Endothelial cell of umbilical vein (primary cell): Measurements from ENCODE around the gene SH3PXD2B.

Source experiments
- CTCF ChIP-seq, 2 donors: IDR thresholded peaks; 1 replicate in 1 of 2; 2 replicates in 1 of 2; pipeline ENCODE4 v1.5.1; 2011; ENCODE audit warnings: low read length in 2 of 2, mild to moderate bottlenecking in 2 of 2, moderate library complexity in 2 of 2, control low read depth in 1 of 2, inconsistent platforms in 1 of 2, low read depth in 1 of 2; ENCODE audit not compliant: insufficient read depth in 1 of 2; ENCODE audit errors: extremely low read depth in 1 of 2
- POLR2A ChIP-seq: IDR thresholded peaks from 2 replicates; pipeline ENCODE4 v1.6.1; 2012; ENCODE audit warnings: low read depth, mild to moderate bottlenecking, control low read depth, low read length

DNA sequence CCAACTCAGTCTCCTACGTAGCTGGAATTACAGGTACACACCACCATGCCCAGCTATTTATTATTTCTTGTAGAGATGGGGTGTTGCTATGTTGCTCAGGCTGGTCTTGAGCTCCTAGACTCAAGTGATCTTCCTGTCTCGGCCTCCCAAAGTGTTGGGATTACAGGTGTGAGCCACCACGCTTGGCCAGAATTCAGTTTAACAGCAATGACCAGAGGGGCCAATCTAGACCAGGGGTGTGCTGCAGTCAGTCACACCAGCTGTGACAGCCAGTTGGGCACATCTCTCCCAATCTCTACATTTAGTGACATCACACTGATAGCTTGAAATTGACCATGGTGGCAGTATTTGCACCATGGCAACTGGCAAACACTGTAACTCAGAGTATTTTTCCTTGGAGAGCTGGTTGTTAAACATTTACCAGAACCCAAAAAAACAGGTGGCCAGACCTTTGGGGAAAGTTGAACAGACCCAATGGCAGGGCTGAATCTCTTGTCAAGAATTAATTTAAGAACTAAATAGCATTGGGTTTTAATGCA is 103.0 kb downstream of the SH3PXD2B start:
- TF ChIP-seq CTCF (IDR thresholded peaks at IDR 0.05; ENCODE audit: extremely low read depth in 1 of 2, insufficient read depth in 1 of 2, low read depth in 1 of 2, low read length in 2 of 2), result no peak
- no peak for TF ChIP-seq POLR2A
